ENCODE results near the gene SDK1.

Gene SDK1

DNA sequence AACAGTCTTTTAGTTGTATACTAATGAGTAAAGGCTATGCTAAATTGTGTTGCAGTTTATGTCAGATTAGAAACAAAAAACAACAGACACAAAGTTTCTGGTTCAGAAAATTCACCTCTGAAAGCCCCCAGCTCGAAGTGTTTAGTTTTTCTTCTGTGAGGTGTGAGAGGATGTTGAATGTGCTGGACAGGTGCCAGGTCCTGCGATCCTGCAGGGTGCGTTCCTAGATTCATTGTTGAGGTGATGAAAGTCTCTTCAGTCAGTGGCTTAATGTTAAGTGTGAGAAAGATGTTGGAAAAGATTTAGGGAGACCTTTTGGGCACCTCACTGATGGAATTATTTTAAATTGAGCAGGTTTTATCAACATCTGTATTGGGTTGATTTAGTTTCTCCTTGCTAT lies 287.3 kb downstream of the SDK1 start:
- no peak for DNase-seq (ENCODE audit: low spot score)
- in situ Hi-C loops (cut with MboI; ENCODE audit: low pct_unique_long_range_greater_than_20kb, low sequenced_read_pairs, unreplicated experiment), result no loop called here
- TF ChIP-seq, protein P1, sequence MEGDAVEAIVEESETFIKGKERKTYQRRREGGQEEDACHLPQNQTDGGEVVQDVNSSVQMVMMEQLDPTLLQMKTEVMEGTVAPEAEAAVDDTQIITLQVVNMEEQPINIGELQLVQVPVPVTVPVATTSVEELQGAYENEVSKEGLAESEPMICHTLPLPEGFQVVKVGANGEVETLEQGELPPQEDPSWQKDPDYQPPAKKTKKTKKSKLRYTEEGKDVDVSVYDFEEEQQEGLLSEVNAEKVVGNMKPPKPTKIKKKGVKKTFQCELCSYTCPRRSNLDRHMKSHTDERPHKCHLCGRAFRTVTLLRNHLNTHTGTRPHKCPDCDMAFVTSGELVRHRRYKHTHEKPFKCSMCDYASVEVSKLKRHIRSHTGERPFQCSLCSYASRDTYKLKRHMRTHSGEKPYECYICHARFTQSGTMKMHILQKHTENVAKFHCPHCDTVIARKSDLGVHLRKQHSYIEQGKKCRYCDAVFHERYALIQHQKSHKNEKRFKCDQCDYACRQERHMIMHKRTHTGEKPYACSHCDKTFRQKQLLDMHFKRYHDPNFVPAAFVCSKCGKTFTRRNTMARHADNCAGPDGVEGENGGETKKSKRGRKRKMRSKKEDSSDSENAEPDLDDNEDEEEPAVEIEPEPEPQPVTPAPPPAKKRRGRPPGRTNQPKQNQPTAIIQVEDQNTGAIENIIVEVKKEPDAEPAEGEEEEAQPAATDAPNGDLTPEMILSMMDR (IDR thresholded peaks at IDR 0.05; ENCODE audit: extremely low read depth, insufficient read depth, missing control alignments), result no peak

DNA sequence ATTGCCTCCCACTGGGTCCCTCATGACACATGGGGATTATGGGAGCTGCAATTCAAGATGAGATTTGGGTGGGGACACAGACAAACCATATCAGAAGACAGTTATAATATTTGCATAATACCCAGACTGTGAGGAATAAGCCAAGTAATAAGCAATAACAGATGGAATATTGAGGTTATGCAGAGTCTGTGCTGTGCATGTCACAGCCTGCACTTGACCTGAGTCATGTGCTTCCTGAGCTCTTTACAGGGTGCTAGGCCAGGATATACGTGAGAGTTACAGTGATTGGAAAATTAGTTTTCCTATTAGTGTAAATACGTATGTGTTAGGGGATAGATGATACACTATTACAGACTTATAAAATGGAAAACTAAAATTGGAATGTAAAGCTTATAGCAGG lies 288.7 kb downstream of the SDK1 start:
- in situ Hi-C loops (cut with MboI; ENCODE audit: low pct_unique_long_range_greater_than_20kb, low sequenced_read_pairs, unreplicated experiment), result no loop called here
- TF ChIP-seq, protein P1 (IDR thresholded peaks at IDR 0.05; ENCODE audit: extremely low read depth, insufficient read depth, missing control alignments), result no peak
- no peak for DNase-seq (ENCODE audit: low spot score)

DNA sequence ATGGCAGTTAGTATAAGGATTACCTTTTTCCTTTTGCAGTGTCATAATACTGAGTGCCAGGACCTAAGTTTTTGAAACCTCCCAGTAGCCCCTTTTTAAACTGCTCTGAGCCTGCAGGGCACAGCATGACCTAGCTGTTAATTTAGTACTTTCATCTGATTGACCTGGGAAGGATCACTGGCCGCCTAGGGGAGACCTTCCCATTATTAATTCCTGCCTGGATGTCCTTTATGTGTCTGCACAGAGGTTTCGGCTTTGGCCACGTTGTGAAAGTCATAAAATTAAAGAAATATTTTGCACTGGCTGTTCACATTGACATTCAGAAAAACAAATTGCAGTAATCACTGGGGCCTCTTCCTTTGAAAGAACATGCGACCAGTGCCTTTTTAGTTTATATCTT lies 290.2 kb downstream of the SDK1 start:
- DNase-seq (ENCODE audit: low spot score), result no peak
- TF ChIP-seq, protein P1 (IDR thresholded peaks at IDR 0.05; ENCODE audit: extremely low read depth, insufficient read depth, missing control alignments), result no peak
- in situ Hi-C loops (cut with MboI; ENCODE audit: low pct_unique_long_range_greater_than_20kb, low sequenced_read_pairs, unreplicated experiment), result no loop called here

DNA sequence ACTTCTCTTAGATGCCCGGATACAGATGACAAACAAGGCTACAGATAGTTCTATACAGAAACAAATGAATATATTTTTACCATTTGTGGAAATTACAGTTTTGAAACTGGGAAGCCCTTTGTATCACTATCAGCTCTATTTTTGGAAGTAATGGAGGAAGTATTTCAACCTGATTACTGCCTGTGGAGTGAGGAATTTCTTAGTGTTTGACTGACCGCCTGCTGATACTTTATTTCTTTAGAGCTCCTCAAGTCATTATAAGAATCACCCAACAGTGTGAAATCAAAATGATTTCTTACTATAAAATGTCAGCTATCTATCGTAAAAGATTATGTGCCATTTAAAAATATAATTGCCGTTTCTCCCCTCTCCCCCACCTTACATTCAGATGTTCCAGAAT lies 290.9 kb downstream of the SDK1 start:
- TF ChIP-seq, protein P1 (IDR thresholded peaks at IDR 0.05; ENCODE audit: extremely low read depth, insufficient read depth, missing control alignments), result no peak
- in situ Hi-C loops (cut with MboI; ENCODE audit: low pct_unique_long_range_greater_than_20kb, low sequenced_read_pairs, unreplicated experiment), result no loop called here
- DNase-seq (ENCODE audit: low spot score), result no peak

DNA sequence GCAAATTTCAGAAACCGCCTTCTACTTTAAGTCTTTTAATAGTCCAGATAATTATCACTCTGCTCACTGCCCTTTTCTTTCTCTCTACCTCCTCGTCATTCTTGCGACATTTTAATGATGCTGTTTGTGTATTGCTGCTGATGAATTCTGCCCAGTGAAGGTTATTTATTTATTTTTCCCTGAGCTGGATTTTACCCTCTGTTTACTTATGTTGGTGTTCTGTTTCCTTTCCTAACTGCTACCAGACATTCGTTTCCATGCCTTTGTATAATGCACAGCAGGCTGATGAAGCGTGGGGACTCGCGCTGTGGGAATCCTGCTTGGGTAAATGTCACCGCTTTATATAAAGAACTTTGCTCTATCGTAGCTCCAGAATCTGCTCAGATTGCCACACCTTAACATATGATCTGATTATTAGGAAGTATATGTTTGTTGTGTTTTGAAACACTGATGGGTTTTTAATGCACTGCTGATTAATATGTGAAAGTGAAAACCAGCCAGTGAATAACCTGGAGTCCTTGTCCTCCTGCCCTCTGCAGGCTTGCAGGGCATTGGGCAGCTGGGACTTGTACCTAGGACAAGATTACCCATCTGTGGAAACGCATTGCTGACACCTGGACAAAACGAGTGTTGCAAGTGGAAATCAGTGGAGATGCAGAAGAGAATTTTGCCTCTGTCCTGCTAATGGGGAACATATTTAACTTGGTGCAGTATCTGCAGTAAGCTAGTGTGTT lies 291.5 kb downstream of the SDK1 start:
- no peak for DNase-seq (ENCODE audit: low spot score)
- in situ Hi-C loops (cut with MboI; ENCODE audit: low pct_unique_long_range_greater_than_20kb, low sequenced_read_pairs, unreplicated experiment), result no loop called here
- TF ChIP-seq, protein P1 (IDR thresholded peaks at IDR 0.05; ENCODE audit: extremely low read depth, insufficient read depth, missing control alignments), result no peak

DNA sequence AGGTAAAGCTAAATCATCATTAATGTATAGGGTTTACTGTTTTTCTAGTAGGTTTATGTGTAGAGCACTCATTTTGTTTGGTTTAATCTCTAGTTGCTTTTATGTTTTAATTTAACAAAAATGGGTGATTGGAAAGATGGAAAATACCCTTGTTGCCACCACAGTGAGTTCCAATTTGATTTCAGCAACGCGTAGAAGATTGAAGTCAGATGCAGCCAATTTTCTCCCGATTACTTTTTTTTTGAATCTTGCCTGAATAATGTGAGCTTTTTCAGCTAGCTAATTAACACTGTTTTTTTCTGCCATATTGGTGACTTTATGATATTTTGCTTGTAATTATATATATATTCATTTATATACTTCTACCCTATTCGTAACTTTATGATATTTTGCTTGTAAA lies 293.8 kb downstream of the SDK1 start:
- TF ChIP-seq, protein P1 (IDR thresholded peaks at IDR 0.05; ENCODE audit: extremely low read depth, insufficient read depth, missing control alignments), result no peak
- in situ Hi-C loops (cut with MboI; ENCODE audit: low pct_unique_long_range_greater_than_20kb, low sequenced_read_pairs, unreplicated experiment), result no loop called here
- no peak for DNase-seq (ENCODE audit: low spot score)
